WTC11 (cell line): ENCODE data around the gene ST6GALNAC5. TPM values are rescaled to one million over a fixed set of nuclear protein-coding genes. Genes with fewer than 3 reads are reported as not detected.

Experiments
- ATAC-seq: fragments of 200-7000 bp; cut with Tn5 transposase; 2 replicates; pipeline ENCODE4 v1.10.0; 2021; ENCODE audit warnings: mild to moderate bottlenecking, moderate library complexity
- CTCF ChIA-PET: fragments of 300-600 bp; sonication (Branson Sonifier 250); formaldehyde crosslinking; loops from one replicate; lab custom pipeline; 2021; ENCODE audit warnings: antibody characterized with exemption; lab: Charles Lee
- POLR2A ChIA-PET: fragments of 350-600 bp; sonication (Branson Sonifier 250); formaldehyde crosslinking; loops from one replicate; lab custom pipeline; 2021; ENCODE audit warnings: antibody characterized with exemption; lab: Charles Lee
- DNase-seq: peaks from one replicate; pipeline ENCODE4 v3.0.0; 2021; ENCODE audit warnings: low spot score
- H3K27ac Mint-ChIP-seq: 2 replicates; pipeline ENCODE4 v1.8.0; 2021; ENCODE audit warnings: mixed read lengths
- H3K27me3 Mint-ChIP-seq: 2 replicates; pipeline ENCODE4 v1.8.0; 2021; ENCODE audit warnings: low read depth, mild to moderate bottlenecking, moderate library complexity, mixed read lengths
- H3K36me3 Mint-ChIP-seq: 2 replicates; pipeline ENCODE4 v1.8.0; 2021; ENCODE audit warnings: mixed read lengths
- H3K4me1 Mint-ChIP-seq: 2 replicates; pipeline ENCODE4 v1.8.0; 2022; ENCODE audit warnings: mixed read lengths
- H3K4me3 Mint-ChIP-seq: 2 replicates; pipeline ENCODE4 v1.8.0; 2021; ENCODE audit warnings: mild to moderate bottlenecking, moderate library complexity, mixed read lengths
- H3K9me3 Mint-ChIP-seq: 2 replicates; pipeline ENCODE4 v1.8.0; 2021; ENCODE audit warnings: mixed read lengths
- E2F1 ChIP-seq: sonication (generic); formaldehyde crosslinking; IDR thresholded peaks from 2 replicates; pipeline ENCODE4 v1.8.0; 2022; ENCODE audit warnings: mild to moderate bottlenecking, missing genetic modification reagents
- ELF4 ChIP-seq: sonication (generic); formaldehyde crosslinking; IDR thresholded peaks from 2 replicates; pipeline ENCODE4 v1.8.1; 2022; ENCODE audit warnings: low read depth, mild to moderate bottlenecking, moderate library complexity, missing genetic modification reagents
- EMX1 ChIP-seq: fragments of 250-450 bp; sonication (Bioruptor Pico); IDR thresholded peaks from 2 replicates; pipeline ENCODE4 v1.8.0; 2021; ENCODE audit warnings: mild to moderate bottlenecking
- FOXP4 ChIP-seq: sonication (generic); formaldehyde crosslinking; IDR thresholded peaks from 2 replicates; pipeline ENCODE4 v1.8.0; 2022; ENCODE audit warnings: mild to moderate bottlenecking, missing genetic modification reagents
- GABPB1 ChIP-seq: sonication (generic); formaldehyde crosslinking; IDR thresholded peaks from 2 replicates; pipeline ENCODE4 v1.8.1; 2023; ENCODE audit warnings: mild to moderate bottlenecking, missing genetic modification reagents
- GRHL2 ChIP-seq: fragments of 250-450 bp; sonication (Bioruptor Pico); IDR thresholded peaks from 2 replicates; pipeline ENCODE4 v1.8.0; 2022; ENCODE audit warnings: mild to moderate bottlenecking, moderate library complexity; ENCODE audit not compliant: insufficient replicate concordance, severe bottlenecking
- IRF2 ChIP-seq: sonication (generic); formaldehyde crosslinking; IDR thresholded peaks from 2 replicates; pipeline ENCODE4 v1.8.0; 2022; ENCODE audit warnings: low read depth, missing genetic modification reagents, borderline replicate concordance
- OVOL2 ChIP-seq: fragments of 250-450 bp; sonication (Bioruptor Pico); IDR thresholded peaks from 2 replicates; pipeline ENCODE4 v1.9.0; 2021; ENCODE audit warnings: mild to moderate bottlenecking, borderline replicate concordance
- RELA ChIP-seq: sonication (generic); formaldehyde crosslinking; IDR thresholded peaks from 2 replicates; pipeline ENCODE4 v1.8.1; 2022; ENCODE audit warnings: missing genetic modification reagents, mild to moderate bottlenecking, borderline replicate concordance
- TEAD4 ChIP-seq: sonication (generic); formaldehyde crosslinking; IDR thresholded peaks from 2 replicates; pipeline ENCODE4 v1.8.0; 2022; ENCODE audit warnings: mild to moderate bottlenecking, missing genetic modification reagents
- TP53 ChIP-seq: sonication (generic); formaldehyde crosslinking; IDR thresholded peaks from 2 replicates; pipeline ENCODE4 v1.8.1; 2023; ENCODE audit warnings: mild to moderate bottlenecking, missing genetic modification reagents
- USF2 ChIP-seq: sonication (generic); formaldehyde crosslinking; IDR thresholded peaks from 2 replicates; pipeline ENCODE4 v1.8.1; 2023; ENCODE audit warnings: mild to moderate bottlenecking, missing genetic modification reagents, moderate library complexity
- ZNF219 ChIP-seq: sonication (generic); formaldehyde crosslinking; IDR thresholded peaks from 2 replicates; pipeline ENCODE4 v1.8.0; 2023; ENCODE audit warnings: missing genetic modification reagents, mild to moderate bottlenecking, borderline replicate concordance
- total RNA-seq: library from RNA; stranded (reverse); gene quantifications from 3 replicates; pipeline ENCODE4 v1.2.3, GENCODE V29; 2021
- TF ChIP-seq, protein P1 (sequence below): sonication (generic); formaldehyde crosslinking; IDR thresholded peaks from 2 replicates; pipeline ENCODE4 v1.8.0; 2022; ENCODE audit warnings: missing genetic modification reagents
- TF ChIP-seq, protein P2 (sequence below): sonication (generic); formaldehyde crosslinking; IDR thresholded peaks from 2 replicates; pipeline ENCODE4 v1.8.1; 2022; ENCODE audit warnings: low read depth, mild to moderate bottlenecking, moderate library complexity, missing genetic modification reagents, borderline replicate concordance
- TF ChIP-seq, protein P3 (sequence below): fragments of 250-450 bp; sonication (Bioruptor Pico); conservative IDR thresholded peaks from 2 replicates; pipeline ENCODE4 v1.9.0; 2021; ENCODE audit warnings: mild to moderate bottlenecking

The ST6GALNAC5 gene
- total RNA-seq, 1 experiment from 2014 or later = 9.6 TPM

GRCh38 chr1:77026135-77026534 is 158.9 kb downstream of the ST6GALNAC5 start (continued):
- TF ChIP-seq, protein P1, sequence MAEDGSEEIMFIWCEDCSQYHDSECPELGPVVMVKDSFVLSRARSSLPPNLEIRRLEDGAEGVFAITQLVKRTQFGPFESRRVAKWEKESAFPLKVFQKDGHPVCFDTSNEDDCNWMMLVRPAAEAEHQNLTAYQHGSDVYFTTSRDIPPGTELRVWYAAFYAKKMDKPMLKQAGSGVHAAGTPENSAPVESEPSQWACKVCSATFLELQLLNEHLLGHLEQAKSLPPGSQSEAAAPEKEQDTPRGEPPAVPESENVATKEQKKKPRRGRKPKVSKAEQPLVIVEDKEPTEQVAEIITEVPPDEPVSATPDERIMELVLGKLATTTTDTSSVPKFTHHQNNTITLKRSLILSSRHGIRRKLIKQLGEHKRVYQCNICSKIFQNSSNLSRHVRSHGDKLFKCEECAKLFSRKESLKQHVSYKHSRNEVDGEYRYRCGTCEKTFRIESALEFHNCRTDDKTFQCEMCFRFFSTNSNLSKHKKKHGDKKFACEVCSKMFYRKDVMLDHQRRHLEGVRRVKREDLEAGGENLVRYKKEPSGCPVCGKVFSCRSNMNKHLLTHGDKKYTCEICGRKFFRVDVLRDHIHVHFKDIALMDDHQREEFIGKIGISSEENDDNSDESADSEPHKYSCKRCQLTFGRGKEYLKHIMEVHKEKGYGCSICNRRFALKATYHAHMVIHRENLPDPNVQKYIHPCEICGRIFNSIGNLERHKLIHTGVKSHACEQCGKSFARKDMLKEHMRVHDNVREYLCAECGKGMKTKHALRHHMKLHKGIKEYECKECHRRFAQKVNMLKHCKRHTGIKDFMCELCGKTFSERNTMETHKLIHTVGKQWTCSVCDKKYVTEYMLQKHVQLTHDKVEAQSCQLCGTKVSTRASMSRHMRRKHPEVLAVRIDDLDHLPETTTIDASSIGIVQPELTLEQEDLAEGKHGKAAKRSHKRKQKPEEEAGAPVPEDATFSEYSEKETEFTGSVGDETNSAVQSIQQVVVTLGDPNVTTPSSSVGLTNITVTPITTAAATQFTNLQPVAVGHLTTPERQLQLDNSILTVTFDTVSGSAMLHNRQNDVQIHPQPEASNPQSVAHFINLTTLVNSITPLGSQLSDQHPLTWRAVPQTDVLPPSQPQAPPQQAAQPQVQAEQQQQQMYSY = no peak
- no peak for TF ChIP-seq EMX1
- TF ChIP-seq TP53 (CRISPR knock-in tag) = no peak

GRCh38 chr1:77026640-77027039 is 159.4 kb downstream of the ST6GALNAC5 start:
- CTCF ChIA-PET = no interaction called here
- no peaks in the 10 kb centered on the region for H3K36me3 Mint-ChIP-seq
- no peak overlapping the region for H3K4me3 Mint-ChIP-seq
- H3K27me3 Mint-ChIP-seq = no peaks in the 10 kb centered on the region
- H3K27ac Mint-ChIP-seq = no peak overlapping the region
- no peaks in the 10 kb centered on the region for H3K9me3 Mint-ChIP-seq
- POLR2A ChIA-PET = no interaction called here
- ATAC-seq = no peak
- TF ChIP-seq IRF2 (CRISPR knock-in tag) = no peak
- no peak for TF ChIP-seq USF2
- TF ChIP-seq FOXP4 = no peak
- TF ChIP-seq GRHL2 = no peak
- TF ChIP-seq GABPB1 (CRISPR knock-in tag) = no peak
- TF ChIP-seq TEAD4 = no peak
- no peak for TF ChIP-seq ZNF219 (CRISPR knock-in tag)
- TF ChIP-seq RELA (CRISPR knock-in tag) = no peak
- no peak for TF ChIP-seq E2F1
- TF ChIP-seq EMX1 = no peak
- TF ChIP-seq ELF4 (CRISPR knock-in tag) = no peak
- TF ChIP-seq OVOL2 = no peak
- TF ChIP-seq, protein P2, sequence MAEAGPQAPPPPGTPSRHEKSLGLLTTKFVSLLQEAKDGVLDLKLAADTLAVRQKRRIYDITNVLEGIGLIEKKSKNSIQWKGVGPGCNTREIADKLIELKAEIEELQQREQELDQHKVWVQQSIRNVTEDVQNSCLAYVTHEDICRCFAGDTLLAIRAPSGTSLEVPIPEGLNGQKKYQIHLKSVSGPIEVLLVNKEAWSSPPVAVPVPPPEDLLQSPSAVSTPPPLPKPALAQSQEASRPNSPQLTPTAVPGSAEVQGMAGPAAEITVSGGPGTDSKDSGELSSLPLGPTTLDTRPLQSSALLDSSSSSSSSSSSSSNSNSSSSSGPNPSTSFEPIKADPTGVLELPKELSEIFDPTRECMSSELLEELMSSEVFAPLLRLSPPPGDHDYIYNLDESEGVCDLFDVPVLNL (CRISPR knock-in tag) = no peak
- TF ChIP-seq, protein P3, sequence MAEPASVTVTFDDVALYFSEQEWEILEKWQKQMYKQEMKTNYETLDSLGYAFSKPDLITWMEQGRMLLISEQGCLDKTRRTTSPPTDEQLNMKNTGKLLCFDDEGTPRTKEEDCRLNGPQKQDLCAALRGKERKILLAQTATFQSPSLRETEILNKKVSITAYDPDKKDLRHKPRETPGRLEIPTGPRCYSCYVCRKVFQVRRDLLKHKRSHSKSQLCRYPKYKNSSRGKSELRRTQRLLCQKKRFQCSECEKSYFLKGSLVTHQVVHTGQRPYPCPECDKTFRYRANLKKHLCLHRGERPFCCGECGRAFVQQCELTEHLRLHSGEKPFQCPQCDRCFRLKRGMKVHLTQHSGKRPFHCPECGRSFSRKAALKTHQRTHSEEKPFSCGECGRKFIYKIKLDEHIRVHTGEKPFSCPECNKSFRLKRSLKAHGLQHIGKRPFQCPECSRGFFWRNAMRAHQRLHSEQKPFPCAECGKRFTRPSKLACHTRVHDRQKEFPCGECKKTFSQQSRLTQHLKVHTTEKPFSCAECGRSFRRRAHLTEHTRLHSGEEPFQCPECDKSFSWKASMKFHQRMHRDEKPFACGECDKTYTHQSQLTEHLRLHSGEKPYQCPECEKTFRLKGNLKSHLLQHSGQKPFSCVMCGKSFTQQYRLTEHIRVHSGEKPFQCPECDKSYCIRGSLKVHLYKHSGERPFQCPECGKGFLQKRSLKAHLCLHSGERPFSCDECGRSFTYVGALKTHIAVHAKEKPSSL (CRISPR knock-in tag) = no peak
- TF ChIP-seq, all 79 proteins: peak for 0
- no peak for DNase-seq
- H3K4me1 Mint-ChIP-seq = peaks cover 40% of the 10 kb centered on the region
